Stimulated activated CD4-positive, alpha-beta T cell treated with anti-CD3 and anti-CD28 coated beads, Interleukin-1b, Interleukin-23, amount 100 ng/mL, for 48 hours (primary cell): ENCODE measurements around the gene SH3PXD2B.
"Not testable (repeated sequence)": the region's sequence is repeated elsewhere in the genome, so short reads cannot be mapped to it uniquely, and the experiment has no call there.

ENCODE experiments used
- DNase-seq: peaks from one replicate; pipeline ENCODE4 v3.0.0-alpha.2; 2020

The SH3PXD2B gene

DNA sequence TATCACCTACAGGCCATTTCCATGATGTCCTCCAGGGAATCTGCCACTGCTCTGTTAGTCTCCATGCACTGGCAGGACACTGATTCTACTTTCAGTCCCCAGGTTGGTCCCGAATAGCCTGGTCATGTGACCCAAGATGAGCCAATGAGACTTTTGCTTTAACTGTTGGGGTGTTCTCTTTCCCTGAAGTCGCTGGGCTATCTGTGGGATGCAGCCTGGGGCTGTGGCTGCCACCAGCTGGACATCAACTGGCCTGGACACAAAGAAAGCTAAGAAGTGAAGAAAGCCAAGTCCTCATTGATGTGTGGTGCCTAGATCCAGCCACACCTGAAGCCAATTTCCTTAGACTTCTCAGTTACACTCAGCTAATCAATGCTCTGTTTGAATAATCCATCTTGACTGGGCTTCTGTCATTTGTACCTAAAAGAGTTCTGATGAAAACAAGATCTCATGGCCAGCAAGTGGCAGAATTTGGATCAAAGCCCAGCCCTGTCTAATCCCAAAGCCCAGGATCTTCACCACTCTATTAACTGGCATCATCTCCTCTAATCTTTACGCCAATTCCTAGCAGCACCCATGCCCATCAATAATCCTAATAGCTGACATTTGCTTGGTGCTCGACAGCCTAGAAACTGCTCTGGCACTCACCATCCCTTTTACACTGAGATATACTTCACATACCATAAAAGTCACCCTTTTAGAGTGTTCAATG is 37.0 kb downstream of the SH3PXD2B start:
- DNase-seq, result no peak

DNA sequence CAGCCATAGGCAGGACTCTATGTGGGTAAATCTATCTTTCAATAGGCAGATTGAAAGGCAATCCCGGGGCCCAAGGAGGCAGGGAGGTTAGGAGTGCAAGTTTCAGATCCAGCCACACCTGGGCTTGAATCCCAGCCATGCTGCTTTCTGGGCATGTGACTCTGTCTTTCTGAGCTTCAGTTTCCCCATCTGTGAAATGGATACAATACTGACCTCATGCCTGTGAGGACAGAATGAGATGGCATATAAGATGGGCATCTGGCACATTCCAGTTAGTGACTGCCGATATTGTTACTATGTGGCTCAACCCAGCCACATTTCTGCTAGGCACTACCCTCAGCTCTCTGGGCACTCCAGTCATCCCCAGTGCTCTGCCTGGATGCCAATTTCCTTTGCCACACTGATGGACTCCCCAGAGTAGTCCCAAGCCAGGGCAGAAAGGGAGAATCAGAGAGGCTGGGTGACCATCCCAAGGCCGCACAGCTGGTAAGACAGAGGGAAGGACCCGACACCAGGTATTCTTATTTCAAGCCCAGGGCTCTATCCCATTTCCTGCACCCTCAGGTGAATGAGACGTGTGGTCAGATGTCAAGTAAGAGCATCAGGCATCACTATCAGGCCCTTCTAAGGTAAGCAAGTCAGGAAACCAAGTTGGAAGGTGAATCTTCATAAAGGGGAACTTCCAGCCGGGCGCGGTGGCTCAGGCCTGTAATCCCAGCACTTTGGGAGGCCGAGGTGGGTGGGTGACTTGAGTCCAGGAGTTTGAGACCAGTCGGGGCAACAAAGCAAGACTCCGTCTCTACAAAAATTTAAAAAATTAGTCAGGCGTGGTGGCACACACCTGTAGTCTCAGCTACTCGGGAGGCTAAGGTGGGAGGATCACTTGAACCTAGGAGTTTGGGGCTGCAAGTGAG is 38.7 kb downstream of the SH3PXD2B start:
- no peak for DNase-seq

DNA sequence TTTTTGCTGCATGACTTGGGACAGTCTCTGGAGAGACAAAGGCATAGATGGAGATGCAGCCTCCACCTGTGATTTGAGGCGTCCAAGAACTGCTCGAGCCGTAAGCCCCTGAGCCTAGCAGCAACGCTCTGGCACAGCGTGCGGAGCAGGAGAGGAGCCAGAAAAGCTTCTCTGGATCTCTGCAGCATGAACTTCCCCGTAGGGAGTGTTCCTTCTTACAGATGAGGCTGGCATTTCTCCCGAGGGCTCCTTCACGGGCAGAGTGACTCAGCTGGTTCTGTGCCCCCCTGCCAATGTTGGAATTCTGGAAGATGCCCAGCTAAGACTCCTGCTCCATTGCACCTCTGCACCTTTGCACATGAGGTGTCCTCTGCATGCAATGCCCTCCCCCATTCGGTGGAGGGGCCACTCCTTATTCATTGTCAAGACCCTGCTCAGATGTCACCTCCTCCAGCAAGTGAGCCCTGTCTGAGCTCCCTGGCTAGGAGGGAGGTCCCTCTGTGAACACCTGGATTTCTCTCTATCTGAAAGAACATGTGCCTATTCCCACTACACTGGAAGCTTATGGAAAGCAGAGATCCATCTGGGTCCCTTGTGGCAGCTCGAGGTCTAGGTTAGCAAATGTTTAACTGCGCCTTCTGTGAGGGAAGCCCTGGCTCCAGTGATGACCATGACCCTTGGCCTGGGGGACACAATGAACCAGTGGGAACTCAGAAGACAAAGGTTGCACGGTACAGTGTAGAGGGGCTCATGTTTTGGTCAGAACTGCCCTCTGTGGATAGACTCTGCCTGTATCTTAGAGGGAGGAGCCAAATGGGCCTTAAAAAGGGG is 39.6 kb downstream of the SH3PXD2B start:
- no peak for DNase-seq

DNA sequence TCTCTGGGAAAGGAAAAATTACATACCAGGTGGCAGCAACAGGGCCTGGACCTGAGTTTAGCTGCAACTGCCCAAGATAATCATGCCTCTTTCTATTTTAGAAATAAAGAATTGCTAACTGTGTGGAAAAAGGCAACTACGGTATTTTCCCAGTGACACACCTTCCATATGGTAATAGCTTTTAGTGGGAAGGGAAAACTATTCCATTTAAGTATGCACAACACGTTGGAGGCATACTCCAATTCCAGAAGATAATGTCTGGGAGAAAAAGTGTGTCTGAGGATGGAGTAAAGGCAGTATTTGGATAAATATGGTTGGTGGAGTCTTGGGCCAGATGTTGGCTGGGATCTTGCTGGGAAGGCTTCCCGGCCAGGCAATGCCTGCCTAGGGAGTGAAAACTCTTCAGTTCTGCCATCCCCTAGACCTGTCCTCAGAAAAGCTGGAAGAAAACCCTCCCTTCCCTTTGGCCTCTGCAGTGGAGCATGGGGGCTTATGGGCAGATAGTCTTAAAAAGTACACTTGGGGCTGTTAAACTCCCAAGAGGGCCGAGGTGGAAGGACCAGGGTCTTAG is 40.6 kb downstream of the SH3PXD2B start:
- DNase-seq, result no peak

DNA sequence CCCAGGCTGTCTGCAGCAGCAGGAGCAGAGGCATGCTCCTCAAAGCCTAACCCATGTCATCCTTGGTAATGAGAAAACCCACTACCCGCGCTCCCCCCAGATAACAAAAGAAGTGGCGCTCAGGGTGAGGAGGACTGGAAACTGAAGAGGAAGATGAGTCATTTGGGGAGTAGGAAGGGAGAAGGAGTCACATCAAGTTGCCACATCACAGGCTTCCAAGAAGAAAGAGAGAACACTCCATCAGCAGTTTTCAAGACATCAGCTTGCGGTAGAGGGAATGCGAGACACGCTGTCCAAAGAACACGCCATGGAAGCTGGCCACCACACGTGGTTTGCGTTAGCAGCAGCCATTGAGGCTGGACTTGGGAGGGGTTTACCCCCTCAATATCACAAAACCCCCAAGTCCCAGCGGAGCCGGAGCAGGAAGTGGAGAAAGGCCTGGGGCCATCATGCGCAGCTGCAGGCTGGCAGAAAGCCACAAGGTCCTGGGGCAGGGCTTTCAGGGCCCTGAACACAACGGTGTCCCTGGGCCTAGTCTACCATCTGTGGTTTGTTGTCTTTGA is 41.5 kb downstream of the SH3PXD2B start:
- peak; percentile 8 for DNase-seq

DNA sequence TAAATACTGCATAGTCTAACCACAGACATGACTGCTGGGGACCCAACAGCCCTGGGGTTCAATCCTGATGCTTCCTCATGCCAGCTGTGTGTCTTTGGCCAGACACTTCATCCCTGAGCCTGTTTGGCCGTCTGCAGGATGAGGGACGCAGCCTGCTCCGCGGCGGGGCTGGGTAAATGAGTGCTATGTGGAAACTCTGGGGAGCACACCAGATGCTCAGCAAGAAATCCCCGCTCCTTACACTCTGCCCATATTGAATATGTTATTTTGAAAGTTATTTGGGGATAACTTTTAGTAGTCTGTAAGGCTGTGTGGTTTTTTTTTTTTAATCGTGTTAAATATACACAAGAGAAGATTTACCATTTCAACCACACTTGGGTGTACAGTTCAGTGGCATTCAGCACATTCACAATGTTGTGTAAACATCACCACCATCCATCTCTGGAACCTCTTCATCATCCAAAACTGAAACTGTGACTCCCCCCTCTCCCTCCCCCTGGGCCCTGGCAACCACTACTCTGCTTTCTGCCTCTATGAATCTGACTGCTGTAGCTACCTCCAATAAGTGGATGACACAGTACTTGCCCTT is 42.7 kb downstream of the SH3PXD2B start:
- DNase-seq, result peak; percentile 70

DNA sequence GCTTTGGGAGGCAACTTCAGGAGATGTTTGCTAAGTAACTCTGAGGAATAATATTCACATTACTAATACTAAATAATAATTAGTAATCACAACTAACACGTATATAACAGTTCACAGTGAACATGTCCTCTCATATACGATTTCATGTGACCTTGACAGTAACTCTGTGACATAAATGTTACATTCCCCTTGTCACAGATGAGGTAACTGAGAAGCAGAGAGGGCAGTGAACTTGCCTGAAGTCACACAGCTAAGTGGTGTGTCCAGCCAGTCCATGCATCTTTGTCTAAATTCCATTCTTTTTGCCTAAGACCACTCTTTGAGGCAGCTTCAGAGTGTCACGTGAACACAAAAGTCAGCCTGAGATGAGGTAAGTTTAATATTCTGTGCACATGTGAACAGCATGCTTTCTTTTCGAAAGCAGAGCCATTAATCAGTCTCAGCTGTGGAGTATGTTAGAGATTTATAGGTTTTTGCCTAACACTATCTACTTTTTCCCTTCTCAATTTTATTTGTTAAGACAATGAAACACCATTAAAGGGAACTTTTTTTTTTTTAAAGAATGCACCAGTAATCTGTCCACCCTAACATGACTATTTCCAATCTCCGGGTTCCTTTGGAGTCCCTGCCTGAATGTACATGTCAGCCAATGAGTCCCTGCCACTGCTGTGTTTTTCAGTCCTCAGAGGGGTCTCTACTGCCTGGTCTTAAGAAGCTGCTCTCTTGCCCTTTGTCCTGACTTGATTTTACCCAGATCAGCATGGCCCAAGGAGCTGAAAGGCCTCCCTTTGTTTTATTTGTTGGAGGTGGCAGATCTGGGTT is 43.5 kb downstream of the SH3PXD2B start:
- DNase-seq, result no peak

DNA sequence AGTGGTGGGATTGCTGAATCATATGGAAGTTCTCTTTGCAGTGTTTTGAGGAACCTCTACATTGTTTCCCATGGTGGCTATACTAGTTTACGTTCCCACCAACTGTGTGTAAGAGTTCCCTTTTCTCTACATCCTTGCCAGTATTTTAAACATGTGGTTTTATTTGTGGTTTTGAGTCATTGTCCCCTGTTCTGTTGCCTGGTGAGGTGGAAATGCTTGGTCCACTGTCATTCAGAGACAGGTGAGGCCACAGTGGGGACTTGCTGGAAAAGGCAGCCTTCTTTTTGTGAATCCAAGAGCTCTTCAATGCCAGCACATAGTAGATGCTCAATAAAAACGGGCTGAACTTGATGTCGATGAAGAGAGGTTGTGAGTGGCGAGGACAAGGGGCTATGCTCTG is 44.2 kb downstream of the SH3PXD2B start:
- DNase-seq, result peak; percentile 28

DNA sequence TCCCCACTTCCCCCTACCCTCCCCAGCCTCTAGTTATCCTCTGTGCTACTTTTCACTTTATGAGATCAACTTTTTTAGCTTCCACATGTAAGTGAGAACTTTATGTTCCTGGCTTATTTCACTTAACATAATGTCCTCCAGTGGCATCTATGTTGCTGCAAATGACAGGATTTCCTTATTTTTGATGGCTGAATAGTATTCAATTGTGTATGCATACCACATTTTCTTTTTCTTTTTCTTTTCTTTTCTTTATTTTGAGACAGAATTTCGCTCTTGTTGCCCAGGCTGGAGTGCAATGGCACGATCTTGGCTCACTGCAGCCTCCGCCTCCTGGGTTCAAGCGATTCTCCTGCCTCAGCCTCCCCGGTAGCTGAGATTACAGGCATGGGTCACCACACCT is 44.8 kb downstream of the SH3PXD2B start:
- not testable (repeated sequence) for DNase-seq

DNA sequence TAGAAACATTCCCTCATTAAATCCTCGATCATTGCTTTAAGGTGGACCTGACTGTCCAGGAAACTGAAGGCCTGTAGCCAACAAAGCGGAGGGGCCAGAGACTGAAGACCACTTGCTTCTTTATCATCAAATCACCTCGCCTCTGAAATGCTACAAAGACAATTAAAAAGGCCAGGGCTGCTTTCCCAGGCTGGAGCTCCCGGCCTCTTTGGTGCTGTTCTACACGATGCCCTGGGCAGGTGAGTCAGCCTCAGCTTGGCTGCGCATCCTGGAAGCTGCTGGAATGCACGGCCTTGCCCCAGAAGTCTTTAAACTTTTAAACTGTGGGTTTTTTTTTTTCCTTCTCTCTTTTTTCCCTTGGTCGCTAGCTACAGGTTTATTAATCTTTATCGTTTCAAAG is 46.5 kb downstream of the SH3PXD2B start:
- no peak for DNase-seq

DNA sequence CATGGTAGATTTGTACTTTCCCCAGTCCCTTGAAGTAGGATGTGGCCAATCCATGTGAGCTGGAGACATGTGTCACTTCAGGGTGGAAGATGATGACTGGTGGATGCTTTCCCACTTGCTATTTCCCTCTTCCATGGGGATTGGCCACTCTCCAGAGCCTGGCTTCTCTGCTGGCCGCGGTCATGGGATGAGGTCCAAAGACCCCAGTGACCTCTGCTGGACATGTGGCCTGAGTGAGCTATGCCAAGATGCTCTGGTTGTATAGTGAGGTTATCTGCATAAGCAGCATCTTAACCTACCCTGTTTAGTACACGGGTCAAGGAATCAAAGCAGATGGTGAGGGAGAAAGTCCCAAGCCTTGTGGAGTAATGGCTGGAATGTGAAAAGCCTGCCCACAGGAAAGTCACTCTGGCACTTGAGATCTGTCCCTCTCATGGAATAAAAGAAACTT is 47.1 kb downstream of the SH3PXD2B start:
- DNase-seq, result no peak

DNA sequence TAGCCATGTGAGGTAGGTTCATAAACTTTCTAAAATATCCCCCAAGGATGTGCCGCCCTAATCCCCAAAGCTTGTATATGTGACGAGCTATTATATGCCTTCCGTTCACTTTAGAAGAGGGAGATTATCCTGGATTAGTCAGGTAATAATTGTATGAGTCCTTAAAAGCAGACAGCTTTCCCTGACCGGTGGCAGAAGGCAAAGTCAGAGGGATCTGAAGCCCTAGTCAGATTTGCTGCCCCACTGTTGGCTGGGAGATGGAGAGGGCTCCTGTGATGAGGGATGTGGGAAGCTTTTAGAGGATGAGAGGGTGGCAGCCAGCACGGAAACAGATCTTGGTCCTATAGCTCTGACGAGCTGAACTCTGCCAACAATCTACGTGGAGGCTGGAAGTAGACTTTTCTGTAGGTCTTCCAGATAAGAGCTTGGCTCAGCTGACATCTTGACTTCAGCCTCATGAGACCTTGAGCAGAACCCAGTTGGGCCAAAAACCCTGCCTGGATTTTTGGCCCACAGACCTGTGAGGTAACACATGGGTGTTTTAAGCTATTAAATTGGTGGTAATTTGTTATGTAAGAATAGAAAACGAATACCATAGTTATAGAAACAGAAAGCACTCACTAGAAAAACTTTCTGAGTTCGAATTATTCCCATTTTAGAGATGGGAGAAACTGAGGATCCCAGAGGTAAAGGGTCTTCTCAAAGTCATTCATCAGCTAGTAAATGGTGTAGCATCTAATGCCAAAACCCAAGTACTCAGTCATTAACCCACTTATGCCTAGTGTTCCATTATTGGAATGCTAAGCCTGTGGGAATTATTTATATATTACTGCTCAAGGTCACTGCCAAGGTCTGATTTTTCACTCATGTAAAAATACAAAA is 48.9 kb downstream of the SH3PXD2B start:
- no peak for DNase-seq

DNA sequence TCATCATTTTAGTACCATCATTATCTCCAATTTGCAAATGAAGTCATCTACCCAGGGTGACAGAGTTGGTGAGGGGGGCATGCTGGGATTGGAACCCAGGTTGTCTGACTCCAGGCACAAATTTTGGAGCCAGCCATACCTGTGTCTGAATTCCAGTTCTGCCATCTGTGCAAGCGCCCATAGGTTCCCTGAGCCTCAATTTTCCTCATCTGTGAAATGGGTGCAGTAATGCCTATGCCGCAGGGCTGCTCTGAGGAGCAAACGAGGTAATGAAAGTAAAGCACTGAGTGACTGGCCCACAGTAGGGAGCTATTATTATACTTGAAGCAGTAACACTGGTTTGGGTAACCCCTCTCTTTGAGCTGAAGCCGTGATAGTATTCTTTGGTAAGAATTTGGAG is 49.6 kb downstream of the SH3PXD2B start:
- no peak for DNase-seq

DNA sequence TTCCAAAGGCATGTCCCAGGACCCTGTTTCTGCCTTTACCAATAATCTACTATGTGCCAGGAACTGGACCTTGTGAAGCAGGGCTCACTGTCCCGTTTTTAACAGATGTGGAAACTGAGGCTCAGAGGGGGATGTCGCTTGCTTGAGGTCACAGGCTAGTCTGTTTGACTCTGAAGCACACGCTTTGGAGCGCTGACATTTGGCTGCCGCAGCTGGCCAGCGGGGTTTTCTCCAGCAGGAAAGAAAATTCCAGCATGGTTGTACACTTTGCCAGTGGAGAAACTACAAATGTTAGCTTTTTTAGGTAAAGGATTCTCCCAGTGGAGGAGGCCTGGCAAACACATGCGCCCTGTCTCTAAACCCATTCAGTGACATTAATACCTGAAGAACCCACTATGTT is 50.5 kb downstream of the SH3PXD2B start:
- DNase-seq, result no peak

DNA sequence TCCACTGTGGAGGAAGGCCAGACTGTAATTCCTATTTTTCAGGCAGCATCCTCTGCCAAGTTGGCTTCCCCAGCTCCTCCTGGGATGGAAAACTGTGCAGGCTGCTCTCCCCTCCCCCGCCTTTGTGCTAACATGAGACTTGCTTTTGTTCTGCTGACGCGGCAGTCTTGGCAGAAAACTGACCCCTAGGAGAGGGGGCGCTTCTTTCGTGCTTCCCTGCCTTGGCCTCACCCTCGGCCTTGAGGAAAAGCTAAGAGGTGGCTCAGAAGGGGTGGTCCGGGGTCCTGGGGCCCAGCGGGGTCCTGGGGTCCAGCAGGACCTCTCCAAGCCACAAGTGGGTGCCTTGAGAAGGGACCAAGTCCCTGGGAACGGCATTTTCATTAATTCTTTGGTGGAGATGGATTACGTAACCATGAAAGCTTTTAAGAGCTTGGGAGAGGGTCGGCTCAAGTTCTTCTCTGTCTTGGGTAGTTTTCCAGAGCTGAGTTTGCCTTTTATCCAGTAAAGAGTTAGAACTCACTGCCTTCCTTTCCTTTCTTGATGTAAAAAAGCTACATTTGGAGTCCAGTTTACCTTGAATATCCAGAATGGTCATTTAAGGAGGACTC is 51.0 kb downstream of the SH3PXD2B start:
- no peak for DNase-seq

DNA sequence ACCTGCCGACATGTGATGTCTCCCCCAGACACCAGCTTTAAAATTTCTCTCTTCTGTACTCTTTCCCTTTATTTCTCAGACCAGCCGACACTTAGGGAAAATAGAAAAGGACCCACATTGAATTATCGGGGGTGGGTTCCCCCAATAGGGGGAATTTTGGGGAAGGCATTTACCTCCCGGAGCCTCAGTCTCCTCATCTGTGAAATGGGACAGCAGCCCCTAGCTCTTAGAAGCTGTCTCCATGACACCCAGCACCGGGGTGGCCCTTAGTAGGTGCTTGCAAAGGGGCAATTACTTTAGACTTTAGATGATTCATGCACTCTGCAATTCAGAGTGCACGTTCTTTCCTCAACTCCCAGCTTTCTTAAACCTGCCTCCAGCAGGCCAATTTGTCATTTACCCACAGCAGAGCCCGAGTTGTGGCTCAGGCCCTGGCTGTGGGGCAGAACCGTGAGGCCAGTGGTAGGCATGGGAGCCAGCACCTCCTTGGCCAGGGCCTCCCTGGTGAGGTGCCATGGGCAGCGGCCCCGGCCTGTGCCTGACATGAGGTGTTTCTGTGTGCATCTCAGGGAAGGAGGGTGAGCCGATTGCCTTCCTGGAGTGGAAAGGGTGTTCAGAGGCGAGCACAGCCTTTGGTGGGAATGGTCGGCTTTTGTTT is 51.7 kb downstream of the SH3PXD2B start:
- no peak for DNase-seq

DNA sequence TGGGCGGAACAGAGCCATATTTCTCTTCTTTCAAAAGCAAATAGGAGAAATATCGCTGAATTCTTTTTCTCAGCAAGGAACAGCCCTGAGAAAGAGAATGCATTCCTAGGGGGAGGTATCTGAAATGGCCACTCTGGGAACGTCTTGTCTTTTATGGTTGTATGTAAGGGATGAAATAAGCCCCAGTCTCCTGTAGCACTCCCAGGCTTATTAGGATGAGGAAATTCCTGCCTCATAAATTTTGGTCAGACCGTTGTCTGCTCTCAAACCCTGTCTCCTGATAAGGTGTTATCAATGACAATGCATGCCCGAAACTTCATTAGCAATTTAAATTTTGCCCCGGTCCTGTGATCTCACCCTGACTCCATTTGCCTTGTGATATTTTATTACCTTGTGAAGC is 52.3 kb downstream of the SH3PXD2B start:
- DNase-seq, result not testable (repeated sequence)

DNA sequence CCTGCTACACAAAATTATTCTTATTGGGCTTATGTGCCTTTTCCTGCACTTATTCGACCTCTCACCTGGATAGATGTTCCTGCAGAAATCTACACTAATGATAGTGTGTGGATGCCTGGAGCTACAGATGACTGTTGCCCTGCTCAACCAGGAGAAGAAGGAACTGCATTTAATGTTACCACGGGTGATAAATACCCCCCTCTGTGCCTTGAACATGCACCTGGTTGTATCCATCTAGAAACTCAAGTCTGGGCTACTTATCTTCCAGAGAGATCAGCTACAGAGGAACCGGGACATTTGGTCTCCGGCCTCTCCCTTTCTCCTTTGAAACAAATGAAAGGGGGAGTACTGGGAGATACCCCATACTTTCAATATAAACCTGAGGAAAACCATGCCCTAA is 54.5 kb downstream of the SH3PXD2B start:
- no peak for DNase-seq

DNA sequence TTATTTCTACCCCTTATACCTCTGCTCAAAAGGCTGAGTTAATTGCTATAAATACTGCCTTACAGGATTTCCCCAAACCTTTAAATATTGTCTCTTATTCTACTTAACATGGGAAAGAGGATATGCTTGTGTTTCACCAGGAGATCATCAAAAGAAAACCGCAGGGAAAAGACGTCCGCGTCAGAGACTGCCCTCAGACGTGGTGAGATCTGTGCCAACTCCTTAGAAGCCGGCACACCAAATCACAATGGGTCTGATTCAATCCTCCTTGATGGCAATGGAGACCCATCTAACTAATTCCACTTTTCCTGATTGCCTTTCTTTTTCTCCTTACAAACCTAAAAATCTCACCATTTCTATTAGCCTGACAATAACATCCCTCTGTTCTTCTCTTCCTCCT is 55.0 kb downstream of the SH3PXD2B start:
- DNase-seq, result no peak
